K562 (cell line): ENCODE data around the gene IFT52. TPM values are rescaled to one million over a fixed set of nuclear protein-coding genes. Genes with fewer than 3 reads are reported as not detected.

Experiments
- CBX8 ChIP-seq: fragments of 200-600 bp; sonication (generic); IDR thresholded peaks from 2 replicates; pipeline ENCODE4 v1.6.1; 2012; ENCODE audit warnings: borderline replicate concordance, mixed run types, low read depth, mild to moderate bottlenecking, moderate library complexity, mixed read lengths, low read length, control low read depth, inconsistent platforms; ENCODE audit not compliant: poor library complexity, severe bottlenecking; ENCODE audit errors: extremely low read depth
- CHD1 ChIP-seq: fragments of 200-600 bp; sonication (generic); IDR thresholded peaks from one replicate; pipeline ENCODE4 v1.6.1; 2012; ENCODE audit warnings: mild to moderate bottlenecking, moderate library complexity, low read length, inconsistent platforms
- E2F3 ChIP-seq: fragments of 250-450 bp; sonication (Bioruptor Pico); IDR thresholded peaks from 2 replicates; pipeline ENCODE4 v1.4.0; 2020; ENCODE audit warnings: mild to moderate bottlenecking
- EP300 ChIP-seq: IDR thresholded peaks from 2 replicates; pipeline ENCODE4 v1.6.1; 2012; ENCODE audit warnings: low read length, improper control_type of control experiment
- GABPB1 ChIP-seq: sonication (generic); formaldehyde crosslinking; IDR thresholded peaks from 2 replicates; pipeline ENCODE4 v1.8.0; 2022; ENCODE audit warnings: mild to moderate bottlenecking, missing genetic modification reagents
- GABPB2 ChIP-seq: fragments of 250-450 bp; sonication (Bioruptor Pico); conservative IDR thresholded peaks from 2 replicates; pipeline ENCODE4 v1.5.1; 2021; ENCODE audit warnings: mild to moderate bottlenecking
- GATA2 ChIP-seq: sonication (generic); formaldehyde crosslinking; IDR thresholded peaks from 2 replicates; pipeline ENCODE4 v1.4.0; 2020; ENCODE audit warnings: mild to moderate bottlenecking, missing genetic modification reagents
- HDAC3 ChIP-seq: fragments of 450-650 bp; IDR thresholded peaks from 2 replicates; pipeline ENCODE4 v1.6.1; 2018; ENCODE audit warnings: borderline replicate concordance, mild to moderate bottlenecking, moderate library complexity; ENCODE audit not compliant: partially characterized antibody
- HSF4 ChIP-seq: fragments of 250-450 bp; sonication (Bioruptor Pico); IDR thresholded peaks from 2 replicates; pipeline ENCODE4 v2.1.2; 2022; ENCODE audit warnings: mild to moderate bottlenecking, moderate library complexity, borderline replicate concordance
- KHSRP ChIP-seq: fragments of 450-650 bp; IDR thresholded peaks from 2 replicates; pipeline ENCODE4 v1.6.1; 2017
- MAX ChIP-seq: sonication (generic); formaldehyde crosslinking; IDR thresholded peaks from 2 replicates; pipeline ENCODE4 v1.9.0; 2022; ENCODE audit warnings: mild to moderate bottlenecking, missing genetic modification reagents
- MCM3 ChIP-seq: fragments of 450-650 bp; IDR thresholded peaks from 2 replicates; pipeline ENCODE4 v1.6.1; 2016
- MECOM ChIP-seq: fragments of 250-450 bp; sonication (Bioruptor Pico); IDR thresholded peaks from 2 replicates; pipeline ENCODE4 v1.8.0; 2022; ENCODE audit warnings: inconsistent platforms
- POLR2B ChIP-seq: fragments of 450-650 bp; IDR thresholded peaks from 2 replicates; pipeline ENCODE4 v1.6.1; 2018; ENCODE audit warnings: low read depth; ENCODE audit not compliant: partially characterized antibody
- RAD51 ChIP-seq: fragments of 450-650 bp; IDR thresholded peaks from 2 replicates; pipeline ENCODE4 v1.7.1; 2016; ENCODE audit warnings: low read depth, mild to moderate bottlenecking, borderline replicate concordance
- SMARCE1 ChIP-seq: fragments of 450-650 bp; IDR thresholded peaks from 2 replicates; pipeline ENCODE4 v1.7.1; 2016; ENCODE audit warnings: mild to moderate bottlenecking
- SP2 ChIP-seq: IDR thresholded peaks from 2 replicates; pipeline ENCODE4 v1.6.1; 2011; ENCODE audit warnings: mild to moderate bottlenecking, low read depth, low read length, moderate library complexity; ENCODE audit not compliant: poor library complexity, severe bottlenecking; ENCODE audit errors: extremely low read depth
- TAF1 ChIP-seq: IDR thresholded peaks from 2 replicates; pipeline ENCODE4 v1.6.1; 2011; ENCODE audit warnings: mild to moderate bottlenecking, low read length, moderate library complexity; ENCODE audit not compliant: insufficient read depth, control insufficient read depth, severe bottlenecking; ENCODE audit errors: extremely low read depth
- THAP7 ChIP-seq: fragments of 250-450 bp; sonication (Bioruptor Pico); IDR thresholded peaks from 2 replicates; pipeline ENCODE4 v1.5.0; 2021
- ZBED1 ChIP-seq: IDR thresholded peaks from 2 replicates; pipeline ENCODE4 v1.6.1; 2014
- ZBTB12 ChIP-seq: fragments of 250-450 bp; sonication (Bioruptor Pico); IDR thresholded peaks from 2 replicates; pipeline ENCODE4 v1.4.0; 2020
- ZBTB17 ChIP-seq: fragments of 450-650 bp; formaldehyde crosslinking; IDR thresholded peaks from 2 replicates; pipeline ENCODE4 v1.4.0; 2020; ENCODE audit warnings: mild to moderate bottlenecking
- ZNF175 ChIP-seq: fragments of 200-800 bp; sonication (Bioruptor generic); IDR thresholded peaks from 2 replicates; pipeline ENCODE4 v1.6.1; 2016; ENCODE audit warnings: low read depth, mild to moderate bottlenecking, missing genetic modification characterization, missing compliant biosample characterization
- ZNF280B ChIP-seq: fragments of 250-450 bp; sonication (Bioruptor Pico); IDR thresholded peaks from 2 replicates; pipeline ENCODE4 v1.5.1; 2021; ENCODE audit warnings: mild to moderate bottlenecking
- ZNF695 ChIP-seq: fragments of 450-650 bp; formaldehyde crosslinking; IDR thresholded peaks from 2 replicates; pipeline ENCODE4 v1.4.0; 2020; ENCODE audit warnings: mild to moderate bottlenecking, moderate library complexity
- ZNF780A ChIP-seq: fragments of 250-450 bp; sonication (Bioruptor Pico); IDR thresholded peaks from 2 replicates; pipeline ENCODE4 v1.5.0; 2021; ENCODE audit warnings: mild to moderate bottlenecking
- polyA plus RNA-seq, 8 experiments: library from polyadenylated mRNA; depleted of rRNA in 4 of 8; stranded (reverse) in 5 of 8; unstranded in 3 of 8; fragments of >200 nt; fragmentation: Nextera tagmentation in 2 of 8; fragmentation: Illumina TruSeq in 1 of 8; extraction: Ambion mirVana in 2 of 8; extraction: Trizol in 1 of 8; gene quantifications; 2 replicates each; pipeline versions ENCODE4 v1.2.1 to v1.2.3, GENCODE V29; 2011 to 2014; ENCODE audit warnings: inconsistent platforms in 1 of 8, missing spikeins in 1 of 8
- total RNA-seq, 7 experiments: library from RNA; depleted of rRNA in 6 of 7; stranded (reverse); fragments of >200 nt in 6 of 7; fragmentation: Illumina TruSeq in 2 of 7; extraction: Trizol in 2 of 7; gene quantifications; 2 replicates each; pipeline versions ENCODE4 v1.2.1 to v1.2.3, GENCODE V29; 2011 to 2021; ENCODE audit warnings: low replicate concordance in 1 of 7

The IFT52 gene
- total and polyA plus RNA-seq, 9 of the 15 experiments (the other 6 are each of a cell fraction or from before 2014, with no cell fraction given): 11.0 to 31.4 (median 20.4) TPM

GRCh38 chr20:43579861-43580793 is 10.6 kb upstream of the IFT52 start (continued):
- TF ChIP-seq ZBTB12 (CRISPR knock-in tag) (no peak), SP2 (no peak), ZNF695 (CRISPR knock-in tag) (no peak), GATA2 (CRISPR knock-in tag) (peak; percentile 54; the same call in 1 of the 2 replicates), EP300 (peak; percentile 60; the same call in 1 of the 2 replicates), ZBED1 (no peak), MCM3 (no peak), CBX8 (no peak), MECOM (CRISPR knock-in tag) (no peak), HSF4 (no peak), ZBTB17 (CRISPR knock-in tag) (no peak), ZNF780A (CRISPR knock-in tag) (no peak), POLR2B (no peak), KHSRP (no peak), GABPB2 (CRISPR knock-in tag) (no peak), ZNF175 (no peak), THAP7 (CRISPR knock-in tag) (no peak), CHD1 (no peak), ZNF280B (no peak), RAD51 (no peak), SMARCE1 (0 out of 2 replicates have a peak, but pooled peaks have one; percentile 32), HDAC3 (no peak), MAX (no peak), E2F3 (no peak), GABPB1 (CRISPR knock-in tag) (no peak), TAF1 (no peak)
